ENCODE measurements around the gene SLC39A2. TPM values are rescaled to one million over a fixed set of nuclear protein-coding genes. Genes with fewer than 3 reads are reported as not detected.
A peak's percentile ranks its signal among the peaks of the same experiment; 100 is the strongest.

Gene SLC39A2
- total RNA-seq, 3 donors from 2014 or later (not counting 1 experiment from before 2014, with no cell fraction given), result not detected

GRCh38 chr14:21011136-21011535, 12.0 kb downstream of the SLC39A2 start:
- 60% methylated on average over 1 of the region's 1 CpG for WGBS (ENCODE audit: insufficient coverage)
- no peaks in the 10 kb centered on the region for H3K36me3 ChIP-seq (ENCODE audit: control insufficient read depth, insufficient read depth, low read length)
- peaks cover 14 to 18% of the 10 kb centered on the region in 2 donors for H3K27me3 Mint-ChIP-seq (ENCODE audit: low read depth in 2 of 2)
- H3K4me3 ChIP-seq (ENCODE audit: low read length), result no peak overlapping the region
- H3K27me3 ChIP-seq (ENCODE audit: control insufficient read depth, insufficient read depth, low read length), result peaks cover 4% of the 10 kb centered on the region
- TF ChIP-seq CTCF (IDR thresholded peaks at IDR 0.05), result no peak
- H3K36me3 Mint-ChIP-seq, result no peaks in the 10 kb centered on the region
- H3K4me1 ChIP-seq (ENCODE audit: control insufficient read depth, insufficient read depth, low read length), result no peaks in the 10 kb centered on the region
- H3K9me3 Mint-ChIP-seq, result no peaks in the 10 kb centered on the region
- H3K9me3 ChIP-seq (ENCODE audit: control insufficient read depth, insufficient read depth, low read length), result no peaks in the 10 kb centered on the region
- no peak for ATAC-seq
- intact Hi-C loops (cut with micrococcal nuclease), result no loop called here
- H3K4me3 Mint-ChIP-seq, result no peak overlapping the region
- no peak overlapping the region for H3K27ac ChIP-seq (ENCODE audit: low read length)
- no peaks in the 10 kb centered on the region for H3K4me1 Mint-ChIP-seq
- DNase-seq, result no peak
- H3K27ac Mint-ChIP-seq, result no peak overlapping the region

- peak; percentile 74 to 89 (median 87) for ATAC-seq
- TF ChIP-seq CTCF (IDR thresholded peaks at IDR 0.05), result peak; percentile 88
- peaks cover 4% of the 10 kb centered on the region for H3K27me3 ChIP-seq (ENCODE audit: control insufficient read depth, insufficient read depth, low read length)
- Mint-ChIP-seq H3K27ac (no peak overlapping the region), H3K4me3 (no peak overlapping the region), H3K27me3 (ENCODE audit: low read depth in 2 of 2) (peaks cover 14 to 18% of the 10 kb centered on the region in 2 donors), H3K4me1 (no peaks in the 10 kb centered on the region), H3K9me3 (no peaks in the 10 kb centered on the region), H3K36me3 (no peaks in the 10 kb centered on the region)
- H3K36me3 ChIP-seq (ENCODE audit: control insufficient read depth, insufficient read depth, low read length), result no peaks in the 10 kb centered on the region
- no peaks in the 10 kb centered on the region for H3K9me3 ChIP-seq (ENCODE audit: control insufficient read depth, insufficient read depth, low read length)
- WGBS (ENCODE audit: insufficient coverage), result 0% methylated on average over 4 of the region's 4 CpGs
- H3K4me3 ChIP-seq (ENCODE audit: low read length), result no peak overlapping the region
- no peak overlapping the region for H3K27ac ChIP-seq (ENCODE audit: low read length)
- intact Hi-C loops (cut with micrococcal nuclease), result loop anchor here (1.0 kb wide), 3 partner anchors 26 to 90 kb away; no protein-coding TSS in a partner anchor
- H3K4me1 ChIP-seq (ENCODE audit: control insufficient read depth, insufficient read depth, low read length), result no peaks in the 10 kb centered on the region
- peak; percentile 72 to 92 for DNase-seq
Observed at GRCh38 chr14:21014761-21015190, 15.7 kb downstream of the SLC39A2 start.

- no peaks in the 10 kb centered on the region for H3K36me3 ChIP-seq (ENCODE audit: control insufficient read depth, insufficient read depth, low read length)
- no peaks in the 10 kb centered on the region for H3K9me3 ChIP-seq (ENCODE audit: control insufficient read depth, insufficient read depth, low read length)
- H3K9me3 Mint-ChIP-seq, result no peaks in the 10 kb centered on the region
- no peak overlapping the region for H3K4me3 ChIP-seq (ENCODE audit: low read length)
- H3K36me3 Mint-ChIP-seq, result no peaks in the 10 kb centered on the region
- peaks cover 14 to 18% of the 10 kb centered on the region in 2 donors for H3K27me3 Mint-ChIP-seq (ENCODE audit: low read depth in 2 of 2)
- intact Hi-C loops (cut with micrococcal nuclease), result no loop called here
- DNase-seq (no peak), ATAC-seq (no peak)
- H3K27me3 ChIP-seq (ENCODE audit: control insufficient read depth, insufficient read depth, low read length), result peaks cover 4% of the 10 kb centered on the region
- no peaks in the 10 kb centered on the region for H3K4me1 ChIP-seq (ENCODE audit: control insufficient read depth, insufficient read depth, low read length)
- 94% methylated on average over 6 of the region's 6 CpGs for WGBS (ENCODE audit: insufficient coverage)
- no peak overlapping the region for H3K27ac Mint-ChIP-seq
- no peak overlapping the region for H3K4me3 Mint-ChIP-seq
- no peak overlapping the region for H3K27ac ChIP-seq (ENCODE audit: low read length)
- no peak for TF ChIP-seq CTCF (IDR thresholded peaks at IDR 0.05)
- H3K4me1 Mint-ChIP-seq, result no peaks in the 10 kb centered on the region
Observed at GRCh38 chr14:21015312-21015711, 16.2 kb downstream of the SLC39A2 start.
